CD4-positive, alpha-beta T cell (primary cell): ENCODE data around the gene BTNL9. TPM values are rescaled to one million over a fixed set of nuclear protein-coding genes. Genes with fewer than 3 reads are reported as not detected.

ENCODE experiments used
- ATAC-seq: fragments of 200-7000 bp; cut with Tn5 transposase; one replicate; pipeline ENCODE4 v1.10.0; 2022; ENCODE audit warnings: mild to moderate bottlenecking; ENCODE audit not compliant: poor library complexity
- CTCF ChIA-PET: fragments of 350-600 bp; sonication (Branson Sonifier 250); formaldehyde crosslinking; loops from one replicate; lab custom pipeline; 2021; ENCODE audit warnings: antibody characterized with exemption, inconsistent platforms; lab: Charles Lee
- POLR2A ChIA-PET: fragments of 350-600 bp; sonication (Branson Sonifier 250); formaldehyde crosslinking; loops from one replicate; lab custom pipeline; 2021; ENCODE audit warnings: antibody characterized with exemption, inconsistent platforms; lab: Charles Lee
- DNase-seq, 14 experiments: peaks; one replicate each; pipeline ENCODE4 v3.0.0-alpha.2; 2013 to 2020; ENCODE audit warnings: mixed read lengths in 2 of 14
- H3K27ac ChIP-seq, 2 donors: one replicate each; pipeline versions ENCODE4 v1.5.1 to v1.7.0; 2013; ENCODE audit warnings: low read length in 2 of 2, low read depth in 1 of 2, mild to moderate bottlenecking in 1 of 2
- H3K27me3 ChIP-seq, 2 experiments: 1 replicate in 1 of 2; 2 replicates in 1 of 2; pipeline versions ENCODE4 v1.6.1 to v1.7.0; 2013; ENCODE audit warnings: low read length in 2 of 2, control low read depth in 1 of 2, mild to moderate bottlenecking in 1 of 2, moderate library complexity in 1 of 2; ENCODE audit not compliant: insufficient read depth in 2 of 2, control insufficient read depth in 1 of 2
- H3K36me3 ChIP-seq: one replicate; pipeline ENCODE4 v1.6.1; 2013; ENCODE audit warnings: low read length, control low read depth; ENCODE audit not compliant: insufficient read depth
- H3K4me1 ChIP-seq: one replicate; pipeline ENCODE4 v1.6.1; 2013; ENCODE audit warnings: low read length, control low read depth; ENCODE audit not compliant: insufficient read depth
- H3K4me3 ChIP-seq: one replicate; pipeline ENCODE4 v1.5.1; 2013; ENCODE audit warnings: mild to moderate bottlenecking, low read length, moderate library complexity
- H3K9me3 ChIP-seq, 2 experiments: 1 replicate in 1 of 2; 2 replicates in 1 of 2; pipeline versions ENCODE4 v1.6.1 to v1.7.0; 2013; ENCODE audit warnings: low read length in 2 of 2, mild to moderate bottlenecking in 2 of 2, control low read depth in 1 of 2, moderate library complexity in 1 of 2; ENCODE audit not compliant: control insufficient read depth in 1 of 2, insufficient read depth in 1 of 2
- H3K27ac Mint-ChIP-seq: one replicate; pipeline ENCODE4 v1.8.0; 2020; ENCODE audit warnings: mixed read lengths
- H3K27me3 Mint-ChIP-seq: one replicate; pipeline ENCODE4 v1.8.0; 2021; ENCODE audit warnings: mixed read lengths
- H3K36me3 Mint-ChIP-seq: one replicate; pipeline ENCODE4 v1.8.0; 2021; ENCODE audit warnings: low read depth, mixed read lengths
- H3K4me1 Mint-ChIP-seq: one replicate; pipeline ENCODE4 v1.8.0; 2021; ENCODE audit warnings: low read depth, mixed read lengths
- H3K4me3 Mint-ChIP-seq: one replicate; pipeline ENCODE4 v1.8.0; 2020; ENCODE audit warnings: mild to moderate bottlenecking, mixed read lengths
- H3K9me3 Mint-ChIP-seq: one replicate; pipeline ENCODE4 v1.8.0; 2020; ENCODE audit warnings: mixed read lengths
- CTCF ChIP-seq: fragments of 200-600 bp; IDR thresholded peaks from one replicate; pipeline ENCODE4 v1.8.0; 2022; ENCODE audit warnings: antibody characterized with exemption, mild to moderate bottlenecking
- intact Hi-C, 2 experiments: fragments of 100-400 bp; cut with DNase I in 1 of 2; cut with micrococcal nuclease in 1 of 2; formaldehyde crosslinking; loops; one replicate each; pipeline versions ENCODE4 v1.15.1 to v1.9.0; 2023 to 2025; cut with DNase I, micrococcal nuclease
- total RNA-seq, 174 experiments: library from RNA in 2 of 174; stranded (reverse) in 2 of 174; gene quantifications; one replicate each; pipeline ENCODE4 v1.2.3 and lab custom pipeline; 2021 to 2026

Gene BTNL9
- total RNA-seq, 2 experiments from 2014 or later: not detected

DNA sequence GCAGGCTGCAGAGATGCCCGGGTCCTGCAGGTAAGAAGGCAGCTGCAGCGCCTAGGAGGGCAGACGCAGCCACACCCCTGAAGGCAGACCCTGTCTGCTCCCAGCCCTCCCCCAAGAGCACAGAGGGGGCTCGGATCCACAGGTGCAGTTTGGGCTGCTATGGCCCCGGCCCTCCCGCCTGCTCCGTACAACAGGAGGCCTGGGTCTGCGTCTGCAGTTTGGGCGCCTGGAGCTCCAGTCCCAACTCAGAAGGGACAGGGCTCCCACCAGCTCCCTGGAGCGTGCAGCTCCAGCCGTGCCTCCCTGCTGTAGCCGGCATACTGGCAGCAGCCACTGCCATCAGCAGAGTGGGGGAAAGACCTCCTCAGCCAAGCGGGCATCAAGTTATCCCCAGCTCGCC, 30.5 kb downstream of the BTNL9 start:
- TF ChIP-seq CTCF: no peak
- CTCF ChIA-PET: no interaction called here
- no peak overlapping the region for H3K27ac ChIP-seq
- H3K9me3 Mint-ChIP-seq: no peaks in the 10 kb centered on the region
- no peak overlapping the region for H3K27ac Mint-ChIP-seq
- no peaks in the 10 kb centered on the region for H3K36me3 Mint-ChIP-seq
- peaks cover 0 to 29% of the 10 kb centered on the region in 2 experiments for H3K9me3 ChIP-seq
- intact Hi-C loops: no loop called here
- no peaks in the 10 kb centered on the region for H3K4me1 Mint-ChIP-seq
- H3K4me1 ChIP-seq: peaks cover 2% of the 10 kb centered on the region
- peaks cover 75% of the 10 kb centered on the region for H3K27me3 Mint-ChIP-seq
- ATAC-seq: no peak
- peaks cover 27 to 55% of the 10 kb centered on the region in 2 experiments for H3K27me3 ChIP-seq
- H3K36me3 ChIP-seq: no peaks in the 10 kb centered on the region
- POLR2A ChIA-PET: no interaction called here
- no peak for DNase-seq
- H3K4me3 ChIP-seq: no peak overlapping the region
- no peak overlapping the region for H3K4me3 Mint-ChIP-seq

DNA sequence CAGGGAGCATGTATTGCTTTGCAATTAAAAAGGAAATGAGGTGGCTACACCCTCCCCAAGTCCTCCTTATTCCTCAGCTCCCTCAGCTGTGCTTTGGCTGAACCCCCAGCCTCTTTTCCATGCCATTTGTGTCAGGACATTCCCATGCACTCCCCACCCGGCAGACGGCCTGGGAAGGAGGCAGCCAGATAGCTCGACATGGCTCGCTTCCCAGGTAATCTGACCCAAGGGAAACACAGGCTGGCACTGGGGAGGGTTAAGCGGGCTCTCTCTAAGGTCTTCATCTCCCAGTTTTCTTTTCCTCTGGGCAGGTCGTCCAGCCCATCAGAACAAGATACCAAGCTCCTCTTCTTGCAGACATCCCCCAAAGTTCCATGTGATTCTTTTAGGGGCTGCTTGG, 31.2 kb downstream of the BTNL9 start:
- peaks cover 19 to 54% of the 10 kb centered on the region in 2 experiments for H3K27me3 ChIP-seq
- H3K27me3 Mint-ChIP-seq: peaks cover 74% of the 10 kb centered on the region
- H3K9me3 Mint-ChIP-seq: no peaks in the 10 kb centered on the region
- H3K4me3 ChIP-seq: no peak overlapping the region
- CTCF ChIA-PET: no interaction called here
- no peak overlapping the region for H3K4me3 Mint-ChIP-seq
- DNase-seq (no peak), ATAC-seq (no peak)
- peaks cover 2% of the 10 kb centered on the region for H3K4me1 ChIP-seq
- H3K4me1 Mint-ChIP-seq: no peaks in the 10 kb centered on the region
- no peak for TF ChIP-seq CTCF
- H3K27ac Mint-ChIP-seq: no peak overlapping the region
- no peaks in the 10 kb centered on the region for H3K36me3 ChIP-seq
- intact Hi-C loops: no loop called here
- H3K27ac ChIP-seq: no peak overlapping the region
- peaks cover 0 to 30% of the 10 kb centered on the region in 2 experiments for H3K9me3 ChIP-seq
- POLR2A ChIA-PET: no interaction called here
- no peaks in the 10 kb centered on the region for H3K36me3 Mint-ChIP-seq

DNA sequence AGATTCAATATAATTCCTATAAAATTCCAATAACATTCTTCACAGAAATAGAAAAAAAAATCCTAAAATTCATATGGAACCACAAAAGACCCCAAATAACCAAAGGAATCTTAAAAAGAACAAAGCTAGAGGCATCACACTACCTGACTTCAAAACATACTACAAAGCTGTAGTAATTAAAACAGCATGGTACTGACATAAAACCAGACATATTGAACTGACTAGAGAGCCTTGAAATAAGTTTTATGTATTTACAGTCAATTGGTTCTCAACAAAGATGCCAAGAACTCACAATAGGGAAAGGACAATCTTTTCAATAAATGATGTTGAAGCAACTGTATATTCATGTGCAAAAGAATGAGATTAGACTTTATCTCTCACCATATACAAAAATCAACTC, 36.9 kb downstream of the BTNL9 start:
- no peaks in the 10 kb centered on the region for H3K9me3 Mint-ChIP-seq
- no peak for TF ChIP-seq CTCF
- Histone ChIP-seq H3K4me1 (no peaks in the 10 kb centered on the region), H3K27ac (no peak overlapping the region), H3K27me3 (peaks cover 18 to 22% of the 10 kb centered on the region in 2 experiments), H3K36me3 (no peaks in the 10 kb centered on the region), H3K4me3 (no peak overlapping the region), H3K9me3 (peaks cover 7 to 20% of the 10 kb centered on the region in 2 experiments)
- ChIA-PET POLR2A (no interaction called here), CTCF (no interaction called here)
- H3K4me1 Mint-ChIP-seq: no peaks in the 10 kb centered on the region
- intact Hi-C loops: no loop called here
- DNase-seq: no peak
- H3K4me3 Mint-ChIP-seq: no peak overlapping the region
- no peaks in the 10 kb centered on the region for H3K36me3 Mint-ChIP-seq
- H3K27me3 Mint-ChIP-seq: peaks cover 56% of the 10 kb centered on the region
- ATAC-seq: no peak
- H3K27ac Mint-ChIP-seq: no peak overlapping the region
